Activated effector memory CD4-positive, alpha-beta T cell treated with anti-CD3 and anti-CD28 coated beads, Interleukin-2, amount 50 U/mL, for 16 hours (primary cell): ENCODE measurements around the gene DIAPH2.

Source experiments
- DNase-seq: peaks from one replicate; pipeline ENCODE4 v3.0.0-alpha.2; 2020

DIAPH2 gene

DNA sequence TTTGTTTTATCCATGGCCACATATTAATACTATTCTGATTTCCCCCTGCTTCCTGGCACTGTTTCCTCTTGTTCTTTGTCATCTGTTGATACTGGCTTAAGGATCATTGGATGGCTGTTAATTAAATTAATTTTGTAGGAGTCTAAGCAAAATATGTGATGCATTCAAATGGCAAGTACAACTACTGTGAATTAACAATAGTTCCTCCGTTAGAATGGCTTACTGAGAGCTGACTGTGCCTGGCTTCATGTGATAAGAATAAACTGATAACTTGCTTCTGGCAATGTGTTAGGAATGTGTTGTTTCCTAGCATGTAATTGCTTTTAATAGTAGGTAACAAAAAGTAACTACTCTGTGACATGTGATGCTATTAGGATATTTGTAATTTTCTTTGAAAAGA, 297.5 kb downstream of the DIAPH2 start:
- DNase-seq = no peak

DNA sequence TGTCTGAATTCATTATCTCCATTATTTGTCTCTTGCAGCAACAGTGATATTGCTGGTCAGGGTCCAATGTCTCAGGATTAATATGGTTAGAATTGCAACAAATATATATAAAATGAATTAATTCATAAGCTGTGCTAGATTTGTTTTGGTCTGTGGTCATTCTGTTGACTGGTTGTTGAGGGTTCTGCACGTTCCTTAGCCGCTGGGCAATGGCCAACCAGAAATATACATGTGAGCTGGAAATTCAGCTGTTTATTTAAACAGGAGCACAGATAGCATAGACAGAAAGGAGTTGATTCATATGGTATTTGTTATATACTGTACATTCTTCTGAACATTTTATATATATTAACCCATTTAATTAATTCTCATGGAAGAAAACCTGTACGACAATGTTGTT, 299.9 kb downstream of the DIAPH2 start:
- no peak for DNase-seq

DNA sequence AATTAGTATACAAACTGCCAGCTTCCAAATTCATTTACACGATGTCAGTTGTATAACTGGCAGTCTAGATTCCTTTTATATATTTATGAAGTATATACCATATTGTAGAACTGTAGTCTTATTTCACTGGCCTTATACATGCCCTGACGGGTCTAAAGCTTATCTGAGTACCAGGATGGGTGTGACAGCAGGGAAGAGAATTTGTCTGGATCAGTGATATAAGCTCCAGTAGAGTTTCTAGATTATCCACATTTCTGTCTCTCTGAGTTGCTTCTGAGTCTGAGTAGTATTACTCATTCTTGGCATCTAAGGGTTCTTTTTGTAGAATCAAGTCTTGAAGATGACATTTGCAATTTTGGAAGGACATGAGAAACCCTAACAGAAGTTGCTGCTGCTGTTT, 300.4 kb downstream of the DIAPH2 start:
- DNase-seq = no peak

DNA sequence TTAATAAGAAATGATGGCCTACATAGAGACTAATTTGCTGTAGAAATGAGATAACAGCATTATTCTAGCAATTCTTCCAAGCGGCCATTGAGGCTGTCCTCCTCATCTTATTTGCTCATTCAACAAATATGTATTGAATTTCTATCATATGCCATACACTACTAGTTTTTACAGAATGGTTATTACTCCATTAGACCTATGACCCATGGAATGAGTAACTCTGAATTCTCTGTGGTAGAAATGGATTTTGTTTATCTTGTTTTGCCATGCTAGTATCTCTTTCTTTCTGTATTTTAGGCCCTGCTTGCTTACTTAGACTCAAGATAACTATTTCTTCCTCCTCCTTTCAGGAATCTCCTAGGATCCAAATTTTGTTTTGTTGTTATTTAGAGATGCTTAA, 302.6 kb downstream of the DIAPH2 start:
- DNase-seq = no peak

DNA sequence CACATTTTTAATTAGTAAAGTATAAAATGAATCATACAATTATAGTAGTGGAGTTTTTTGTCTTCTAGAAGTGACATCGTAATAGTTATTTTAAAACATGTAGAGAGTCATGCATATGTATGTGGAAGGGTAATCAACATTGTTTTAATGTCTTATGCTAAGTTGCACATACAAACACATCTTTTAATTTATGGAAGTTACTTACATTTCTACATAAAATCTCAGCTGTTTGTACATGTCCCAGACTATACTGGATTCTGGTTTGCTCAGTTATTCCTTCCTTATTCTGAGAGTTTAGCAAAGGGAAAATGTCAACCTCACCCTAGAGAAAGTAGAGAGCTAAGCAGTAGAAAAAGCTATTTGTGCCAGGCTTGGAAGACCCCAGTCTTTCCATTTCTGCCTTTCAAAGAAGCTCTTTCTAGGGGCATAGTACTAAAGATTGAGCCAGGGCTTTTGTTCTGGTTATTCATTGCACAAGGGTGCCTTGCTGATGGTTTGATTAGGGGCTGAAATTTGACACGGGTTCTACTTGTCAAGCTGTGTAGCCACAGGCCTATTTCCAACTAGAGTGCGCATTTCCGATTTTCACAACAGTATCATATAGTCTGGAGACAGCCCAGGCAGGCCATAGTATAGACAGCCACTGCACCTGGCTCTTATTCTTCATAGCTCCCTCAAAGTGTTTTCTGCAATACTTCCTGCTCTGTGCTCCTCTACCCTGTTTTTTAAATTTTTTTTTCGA, 305.4 kb downstream of the DIAPH2 start:
- DNase-seq = no peak

DNA sequence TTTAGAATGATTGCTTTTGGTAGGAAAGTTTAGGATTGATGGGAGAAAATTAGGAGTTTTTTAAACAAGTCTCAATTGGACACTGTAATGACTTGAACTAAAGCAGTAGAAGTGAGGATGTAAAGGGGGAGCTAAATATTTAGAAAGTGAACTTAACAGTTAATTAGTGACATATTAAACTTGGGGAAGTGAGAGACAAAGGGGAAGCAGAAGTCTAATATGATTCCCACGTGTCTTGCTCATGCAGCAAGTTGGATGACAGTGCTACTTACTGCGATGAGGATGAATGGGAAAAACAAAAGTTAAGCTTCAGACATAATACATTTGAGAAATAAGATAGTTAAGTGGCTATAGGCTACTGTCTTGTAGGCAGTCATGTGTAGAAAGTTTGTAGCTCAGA, 309.5 kb downstream of the DIAPH2 start:
- DNase-seq = no peak

DNA sequence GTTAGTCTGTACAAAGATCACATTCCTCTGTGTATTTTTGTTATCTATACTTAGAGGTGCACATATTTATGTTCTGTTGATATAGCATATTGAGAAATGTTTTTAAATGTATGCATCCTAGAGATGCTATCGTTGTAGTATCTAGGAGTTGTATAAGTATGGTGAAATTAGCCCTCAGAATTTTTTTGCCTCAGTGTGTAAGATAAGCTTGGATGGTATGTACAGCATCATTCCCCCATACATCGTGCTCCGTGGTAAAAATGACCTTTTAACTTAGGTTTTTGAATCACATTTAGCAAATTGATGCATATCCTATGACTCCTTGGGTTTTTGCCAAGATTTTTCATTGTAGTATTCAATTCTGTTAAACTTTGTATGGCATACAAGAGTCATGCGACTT, 312.6 kb downstream of the DIAPH2 start:
- no peak for DNase-seq

DNA sequence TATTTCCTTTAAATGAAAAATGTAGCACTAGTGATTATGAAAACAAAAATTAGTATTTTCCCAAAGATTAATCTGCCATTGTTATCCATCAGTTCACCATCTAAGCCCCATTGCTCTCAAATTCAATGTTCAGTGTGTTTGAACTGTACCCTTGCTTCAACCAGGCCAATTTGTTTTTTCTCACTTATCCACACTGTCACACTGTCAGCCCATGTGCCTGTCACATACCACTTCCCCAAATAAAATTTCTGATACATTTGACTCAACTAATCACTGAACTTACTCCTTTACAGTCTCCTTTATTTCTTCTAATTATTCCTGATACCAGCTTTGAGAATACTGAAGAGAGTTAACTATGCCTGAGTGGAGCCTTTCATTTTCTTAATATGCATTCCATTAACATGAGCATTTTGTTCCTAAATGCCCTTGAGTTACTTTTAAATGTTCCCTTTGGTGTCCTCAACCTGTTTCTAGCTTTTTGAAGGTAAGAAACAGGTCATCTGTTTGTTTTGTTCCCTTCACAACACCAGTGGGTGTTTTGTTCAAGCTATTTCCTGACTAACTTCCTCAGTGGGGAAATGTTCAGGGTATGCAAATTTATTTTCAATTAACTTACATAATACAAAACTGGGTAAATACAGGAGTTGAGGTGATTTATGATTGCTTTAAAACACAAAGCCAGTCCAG, 316.2 kb downstream of the DIAPH2 start:
- DNase-seq = no peak

DNA sequence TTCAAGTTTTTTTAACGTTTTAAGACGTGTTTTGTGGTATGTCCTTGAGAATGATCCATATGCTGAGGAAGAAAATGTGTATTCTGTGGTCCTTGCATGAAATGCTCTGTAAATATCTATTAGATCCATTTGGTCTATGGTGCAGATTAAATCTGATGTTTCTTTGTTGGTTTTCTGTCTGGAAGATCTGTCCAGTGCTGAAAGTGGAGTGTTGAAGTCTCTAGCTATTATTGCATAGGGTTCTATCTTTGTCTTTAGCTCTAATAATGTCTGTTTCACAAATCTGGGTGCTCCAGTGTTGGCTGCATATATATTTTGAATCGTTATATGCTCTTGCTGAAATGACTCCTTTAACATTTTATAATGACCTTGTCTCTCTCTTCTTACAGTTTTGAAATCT, 321.5 kb downstream of the DIAPH2 start:
- no peak for DNase-seq

DNA sequence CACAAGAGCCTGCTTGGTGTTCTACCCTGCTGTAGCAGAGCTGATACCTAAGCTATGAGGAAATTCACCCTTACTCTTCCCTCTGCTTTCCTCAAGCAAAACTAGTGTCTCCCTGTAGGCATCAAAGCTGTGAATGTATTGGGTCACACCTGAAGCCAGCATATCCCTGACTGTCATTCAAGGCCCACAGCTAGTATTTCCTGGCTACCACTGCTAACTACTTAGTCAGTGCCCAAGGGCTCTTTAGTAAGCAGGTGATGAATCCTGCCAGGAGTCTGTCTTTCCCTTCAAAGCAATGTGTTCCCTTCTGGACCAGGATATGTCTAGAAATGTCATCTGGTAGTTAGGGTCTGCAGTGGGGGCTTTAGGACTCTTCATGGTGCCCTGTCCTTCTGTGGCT, 324.7 kb downstream of the DIAPH2 start:
- DNase-seq = no peak

DNA sequence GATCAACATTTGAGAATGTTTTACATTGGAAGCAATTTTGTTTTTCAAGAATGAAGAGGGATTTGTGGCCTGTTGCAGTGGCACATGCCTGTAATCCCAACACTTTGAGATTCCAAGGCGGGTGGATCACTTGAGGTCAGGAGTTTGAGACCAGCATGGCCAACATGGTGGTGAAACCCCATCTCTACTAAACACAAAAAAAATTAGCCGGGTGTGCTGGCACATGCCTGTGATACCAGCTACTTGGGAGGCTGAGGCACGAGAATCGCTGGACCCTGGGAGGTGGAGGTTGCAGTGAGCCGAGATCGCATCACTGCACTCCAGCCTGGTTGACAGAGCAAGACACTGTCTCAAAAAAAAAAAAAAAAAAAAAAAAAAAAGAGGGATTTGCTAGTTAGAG, 326.9 kb downstream of the DIAPH2 start:
- no peak for DNase-seq

DNA sequence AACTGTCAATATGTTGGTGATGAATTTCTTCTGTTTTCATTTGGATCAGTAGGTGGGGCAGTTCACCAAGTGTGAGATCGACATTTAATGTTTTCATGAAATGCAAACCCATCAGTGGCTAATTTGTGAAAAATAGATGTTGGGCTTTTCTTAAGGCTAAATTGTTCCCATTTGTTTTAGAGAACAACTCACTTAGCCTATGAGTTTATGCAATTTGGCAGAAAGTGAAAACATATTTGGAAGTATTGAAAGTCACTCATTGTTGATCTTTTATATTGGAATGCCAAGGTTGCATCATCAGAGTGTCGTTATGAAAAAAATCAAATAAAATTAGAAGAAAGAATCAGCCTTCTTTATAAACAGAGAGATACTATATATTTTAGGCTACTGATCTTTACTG, 331.5 kb downstream of the DIAPH2 start:
- DNase-seq = no peak

DNA sequence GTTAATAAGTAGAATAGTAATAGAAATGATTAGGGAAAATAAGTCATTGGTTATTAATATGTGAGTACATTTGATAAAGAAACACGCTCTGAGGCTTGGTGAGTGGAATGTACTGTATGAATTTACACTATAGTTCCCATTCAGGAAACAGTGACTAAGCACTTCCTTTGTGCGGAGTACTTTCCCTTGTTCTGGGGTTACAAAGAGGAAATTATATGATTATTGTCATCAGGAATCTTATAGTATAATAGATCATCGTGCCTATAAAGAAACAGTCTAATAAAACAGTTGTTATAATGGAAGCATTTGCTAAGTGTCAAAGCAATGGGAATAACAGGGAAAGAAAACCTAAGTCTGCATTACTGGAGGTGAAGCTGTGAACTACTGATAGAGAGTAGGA, 337.0 kb downstream of the DIAPH2 start:
- DNase-seq = no peak

DNA sequence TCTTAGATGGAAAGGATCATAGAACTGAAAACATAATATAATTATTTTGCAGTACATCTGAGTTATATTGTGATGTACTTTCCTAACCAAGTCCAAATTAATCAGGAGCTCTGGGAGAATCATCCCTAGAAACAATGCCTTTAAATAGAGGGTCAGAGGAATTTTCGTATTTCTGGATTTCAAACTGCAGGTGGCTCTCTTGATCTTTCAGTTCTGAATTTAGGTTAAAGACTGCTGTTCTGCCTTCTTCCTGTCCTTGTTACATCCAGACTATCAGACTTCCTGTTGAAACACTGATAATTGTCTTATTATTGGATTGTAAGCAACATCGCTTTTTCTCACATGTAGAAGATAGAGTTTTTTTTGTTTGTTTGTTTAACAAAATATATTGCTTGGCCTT, 341.8 kb downstream of the DIAPH2 start:
- DNase-seq = no peak

DNA sequence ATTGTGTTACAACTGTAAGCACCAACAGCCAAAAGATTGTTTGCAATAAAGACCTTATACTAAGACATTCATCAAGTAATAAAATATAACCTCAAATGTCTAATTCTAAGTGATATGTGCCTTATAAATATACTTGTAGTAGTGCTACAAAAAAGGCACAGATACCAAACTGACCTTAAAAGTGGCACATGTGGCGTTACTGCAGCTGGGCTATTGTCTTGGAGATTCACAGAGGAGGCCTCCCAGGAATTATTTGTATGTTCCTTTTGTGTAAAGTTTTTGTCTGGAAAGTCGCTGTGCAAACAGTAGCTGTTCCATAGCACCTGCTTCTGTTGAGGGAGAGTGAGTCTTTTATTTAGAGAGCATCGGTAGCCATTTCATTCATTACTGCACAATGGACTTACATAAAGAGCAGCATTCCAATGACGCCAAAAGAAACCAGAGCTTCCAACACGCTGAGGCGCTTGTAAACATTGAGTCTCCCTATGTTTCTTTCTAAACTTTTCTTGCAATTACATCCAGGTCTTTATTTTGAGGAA, 342.8 kb downstream of the DIAPH2 start:
- no peak for DNase-seq

DNA sequence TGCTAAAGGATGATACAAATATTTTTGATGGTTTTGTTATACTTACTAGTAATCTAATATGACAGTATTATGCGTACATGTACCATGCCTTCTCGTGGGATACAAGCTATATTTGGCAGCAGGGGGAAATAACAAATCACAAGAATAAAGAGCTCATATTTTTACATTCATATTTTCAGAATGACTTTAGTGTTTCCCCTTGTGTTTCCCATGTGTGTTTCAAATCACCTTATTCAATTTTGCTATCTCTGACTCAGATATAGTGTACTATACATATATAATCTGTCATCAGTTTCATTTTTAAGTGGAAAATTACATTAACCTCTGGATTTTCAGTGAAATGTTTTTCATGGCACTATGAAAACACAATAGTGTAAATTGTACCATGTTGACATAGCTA, 345.8 kb downstream of the DIAPH2 start:
- no peak for DNase-seq

DNA sequence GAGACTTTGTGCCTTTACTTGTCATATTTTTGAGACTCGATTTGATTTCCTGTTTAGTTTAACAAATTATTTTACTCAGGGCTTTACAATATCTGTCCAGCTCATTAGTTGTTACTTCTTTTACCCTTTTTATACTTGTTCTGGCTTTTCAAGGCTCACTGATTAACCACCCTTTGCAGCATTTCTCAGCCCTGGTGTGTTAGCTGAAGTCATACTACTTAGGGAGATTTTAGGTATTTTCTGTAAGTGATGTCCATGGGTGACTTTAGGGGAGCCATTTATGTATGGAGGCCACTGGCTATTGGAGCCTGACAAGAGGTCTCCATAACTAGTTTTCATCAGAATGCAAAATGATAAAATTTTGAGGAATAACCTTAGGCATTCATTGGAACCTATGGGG, 346.3 kb downstream of the DIAPH2 start:
- no peak for DNase-seq

DNA sequence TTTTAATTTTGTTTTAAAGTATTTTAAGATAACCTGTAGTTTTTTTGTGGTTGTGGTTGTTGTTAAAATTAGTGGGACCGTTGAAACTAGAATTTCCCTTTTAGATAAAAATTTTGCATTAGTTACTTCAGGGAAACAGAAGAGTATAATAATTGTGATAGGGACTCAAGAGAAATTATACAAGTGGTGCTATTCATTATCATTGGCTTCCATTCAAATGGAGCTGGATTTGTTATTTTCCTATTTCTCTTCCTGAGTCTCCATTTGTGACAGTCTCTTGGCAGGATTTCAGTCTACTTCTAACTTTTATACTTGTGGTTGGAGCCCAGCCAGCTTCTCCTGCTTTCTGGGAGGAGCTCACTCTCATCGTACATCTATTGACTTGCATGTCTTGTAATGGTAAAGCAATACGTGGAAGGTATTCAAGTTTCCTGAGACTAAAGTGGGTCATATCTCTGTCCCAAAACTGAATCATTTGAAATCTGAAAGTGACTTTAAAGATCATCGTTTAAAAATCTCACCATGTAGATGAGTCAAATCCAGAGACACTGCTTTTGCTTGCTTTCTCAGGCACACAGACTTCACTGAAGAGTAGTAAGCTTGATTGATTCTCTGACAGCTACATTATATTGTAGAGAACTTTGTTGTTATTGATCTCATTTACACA, 354.9 kb downstream of the DIAPH2 start:
- no peak for DNase-seq

DNA sequence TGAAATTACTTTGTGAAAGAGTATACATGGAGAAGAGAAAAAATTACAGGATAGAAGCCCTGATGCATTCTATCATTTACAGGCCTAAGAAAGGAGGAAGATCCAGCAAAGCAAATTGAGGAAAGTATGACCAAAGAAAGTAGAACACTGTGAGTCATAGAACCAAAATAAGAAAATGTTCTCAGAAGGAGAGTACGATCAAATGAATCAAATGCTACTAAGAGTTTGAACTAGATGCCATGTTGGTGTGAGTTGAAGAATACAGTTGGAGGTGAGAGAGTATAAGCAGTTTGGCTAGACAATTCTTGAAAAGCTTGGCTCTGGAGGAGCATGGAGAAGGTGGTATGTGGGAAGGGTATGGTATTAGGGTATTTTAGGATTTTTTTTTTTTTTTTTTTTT, 360.8 kb downstream of the DIAPH2 start:
- DNase-seq = no peak

DNA sequence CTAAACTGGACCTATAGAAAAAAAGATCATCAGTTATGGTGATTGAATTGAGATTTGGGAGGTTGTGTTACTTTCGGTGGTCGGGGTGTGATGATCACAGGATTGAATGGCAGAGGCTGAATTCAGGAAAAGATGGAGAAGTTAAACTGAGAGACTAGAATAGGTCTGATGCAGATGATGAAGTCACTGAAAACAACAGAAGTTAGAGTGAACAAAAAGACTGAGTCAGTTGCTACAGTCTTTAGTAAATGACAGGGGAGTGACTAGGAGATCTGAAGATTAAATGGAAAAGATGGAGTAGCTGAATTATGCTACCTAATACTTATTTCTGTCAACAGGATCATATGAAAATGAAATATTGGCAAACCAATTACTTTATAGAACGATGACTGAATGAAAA, 362.2 kb downstream of the DIAPH2 start:
- DNase-seq = no peak

DNA sequence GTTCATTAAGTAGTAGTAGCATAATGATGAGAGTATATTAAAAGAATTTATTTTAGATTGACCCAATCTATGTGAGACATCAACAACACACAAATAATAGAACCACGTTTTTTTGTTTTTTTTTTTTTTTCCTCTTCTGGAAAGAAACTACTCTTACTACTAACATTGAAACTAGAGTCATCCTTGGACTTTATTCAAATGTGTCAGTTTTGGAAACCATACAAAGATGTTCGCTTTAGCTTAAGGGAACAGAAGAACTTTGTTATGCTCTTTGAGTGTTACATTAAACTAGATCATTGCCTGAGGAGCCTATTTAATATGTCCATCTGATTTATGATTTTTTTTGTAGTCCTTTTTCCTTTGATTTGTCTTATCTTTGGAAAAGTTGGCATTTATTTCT, 365.8 kb downstream of the DIAPH2 start:
- no peak for DNase-seq

DNA sequence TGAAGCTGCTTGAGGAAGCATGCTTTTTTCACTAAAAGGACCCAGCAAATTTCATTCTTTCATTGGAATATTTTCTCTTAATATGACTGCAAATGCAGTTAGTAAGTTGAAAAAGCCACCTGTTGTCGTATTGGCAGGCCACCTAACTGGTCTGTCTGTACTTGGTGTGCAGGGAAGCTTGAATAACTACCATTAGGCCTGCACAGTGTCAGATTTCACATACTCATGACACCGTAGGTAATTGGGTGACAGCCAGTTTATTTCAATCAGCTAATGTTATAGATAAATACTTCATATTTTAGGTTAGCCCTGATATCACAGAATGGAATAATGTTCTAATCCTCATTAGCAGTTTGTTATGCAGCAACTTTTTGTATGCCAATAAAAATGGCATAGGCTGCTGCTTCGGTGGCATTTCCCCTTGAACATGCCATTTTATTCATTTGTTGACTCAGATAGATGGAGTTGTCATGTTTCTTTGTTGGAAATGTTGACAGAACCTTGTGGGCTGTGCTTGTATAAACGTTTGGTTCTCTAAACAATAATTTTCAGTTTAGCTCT, 372.8 kb downstream of the DIAPH2 start:
- DNase-seq = no peak

DNA sequence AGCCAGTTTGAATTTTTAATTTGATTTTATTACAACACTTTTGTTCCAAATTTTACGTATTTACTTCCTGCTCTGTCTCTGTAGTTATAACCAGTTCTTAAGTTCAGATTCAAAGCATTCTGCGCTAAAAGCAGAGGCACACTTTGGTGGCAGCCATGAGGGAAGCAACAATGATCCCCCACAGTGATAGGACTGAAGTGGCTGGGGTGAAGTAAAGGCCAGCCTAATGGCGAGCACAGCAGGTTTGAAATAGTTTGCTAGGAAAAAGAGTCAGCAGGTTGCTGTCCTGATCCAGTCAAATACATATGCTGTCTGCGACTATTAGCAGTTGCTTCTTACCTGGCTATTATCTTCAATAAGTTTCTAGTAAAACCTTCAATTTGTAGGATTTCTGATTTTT, 375.4 kb downstream of the DIAPH2 start:
- DNase-seq = no peak

DNA sequence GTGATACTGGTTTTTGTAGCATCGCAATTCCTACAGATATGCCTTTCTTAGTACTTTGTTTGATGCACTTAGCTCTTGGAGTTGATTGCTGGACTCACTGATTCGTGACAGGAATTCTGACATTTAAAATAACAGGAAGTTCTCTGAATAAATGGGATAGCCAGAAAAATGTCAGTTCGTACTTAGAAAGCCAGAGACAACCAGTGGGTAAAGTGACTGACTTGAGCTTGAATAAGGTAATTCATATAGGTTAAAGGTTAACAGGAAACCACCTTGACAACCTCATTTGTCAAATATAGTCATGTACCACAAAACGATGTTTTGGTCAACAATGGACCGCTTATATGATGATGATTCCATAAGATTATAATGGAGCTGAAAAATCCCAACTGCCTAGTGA, 380.4 kb downstream of the DIAPH2 start:
- no peak for DNase-seq
